OCI-LY7 (cell line): ENCODE data around the gene NDUFS4.

Experiments
- CTCF ChIP-seq: fragments of 200-600 bp; sonication (generic); conservative IDR thresholded peaks from 2 replicates; pipeline ENCODE4 v1.5.1; 2014; ENCODE audit warnings: mild to moderate bottlenecking, antibody characterized with exemption, low read length, moderate library complexity, mixed read lengths
- EZH2phosphoT487 ChIP-seq: fragments of 200-600 bp; sonication (generic); IDR thresholded peaks from 2 replicates; pipeline ENCODE4 v1.6.1; 2018; ENCODE audit warnings: low read depth, borderline replicate concordance, mild to moderate bottlenecking, mixed run types, antibody characterized with exemption, low read length, moderate library complexity, mixed read lengths

- TF ChIP-seq CTCF = no peak
- TF ChIP-seq EZH2phosphoT487 = no peak
Measured at GRCh38 chr5:53542926-53543325, 17.5 kb upstream of the NDUFS4 start.
